GM10248 (cell line): ENCODE measurements around the gene RAB5IF.
"Not testable (repeated sequence)": the region's sequence is repeated elsewhere in the genome, so short reads cannot be mapped to it uniquely, and the experiment has no call there.

Experiments used
- CTCF ChIA-PET: fragments of 300-600 bp; sonication (Branson Sonifier 250); formaldehyde crosslinking; extraction: SDS; loops from one replicate; lab custom pipeline; 2021; ENCODE audit warnings: antibody characterized with exemption; lab: Yijun Ruan, JAX
- POLR2A ChIA-PET: fragments of 350-650 bp; sonication (Branson Sonifier 250); formaldehyde crosslinking; extraction: SDS; loops from one replicate; lab custom pipeline; 2020; ENCODE audit warnings: antibody characterized with exemption; lab: Yijun Ruan, JAX
- DNase-seq: peaks from one replicate; pipeline ENCODE4 v3.0.0; 2012; ENCODE audit errors: extremely low spot score
- CTCF ChIP-seq: IDR thresholded peaks from 2 replicates; pipeline ENCODE4 v1.5.1; 2012; ENCODE audit warnings: mild to moderate bottlenecking, low read depth; ENCODE audit errors: extremely low read depth, missing control alignments, control extremely low read depth

RAB5IF gene

DNA sequence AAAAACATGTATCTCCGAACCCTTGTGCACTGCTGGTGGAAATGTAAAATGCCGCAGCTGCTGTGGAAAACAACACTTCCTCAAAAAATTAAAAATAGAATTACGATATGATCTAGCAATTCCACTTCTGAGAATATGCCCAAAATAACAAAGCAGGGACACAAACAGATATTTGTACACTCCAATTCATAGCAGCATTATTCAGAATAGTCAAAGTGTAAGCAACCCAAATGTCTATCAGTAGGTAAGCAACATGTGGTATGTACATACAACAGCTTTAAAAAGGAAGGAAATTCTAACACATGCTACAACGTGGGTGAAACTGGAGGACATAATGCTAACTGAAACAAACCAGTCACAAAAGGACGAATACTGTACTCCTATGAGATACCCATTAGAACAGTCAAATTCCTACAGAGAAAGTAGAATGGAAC, 5.7 kb upstream of the RAB5IF start:
- no peak for TF ChIP-seq CTCF
- ChIA-PET POLR2A (interaction anchor here (0.6 kb wide), 1 partner anchor 14 kb away, joined by 5 read pairs; no protein-coding TSS in a partner anchor), CTCF (interaction anchor here (1.2 to 1.9 kb wide), 2 partner anchors 10 to 78 kb away, joined by 3 to 7 read pairs; no protein-coding TSS in a partner anchor)
- DNase-seq, result no peak

GRCh38 chr20:36601540-36601939, 4.0 kb upstream of the RAB5IF start:
- ChIA-PET POLR2A (no interaction called here), CTCF (no interaction called here)
- no peak for TF ChIP-seq CTCF
- DNase-seq, result no peak

DNA sequence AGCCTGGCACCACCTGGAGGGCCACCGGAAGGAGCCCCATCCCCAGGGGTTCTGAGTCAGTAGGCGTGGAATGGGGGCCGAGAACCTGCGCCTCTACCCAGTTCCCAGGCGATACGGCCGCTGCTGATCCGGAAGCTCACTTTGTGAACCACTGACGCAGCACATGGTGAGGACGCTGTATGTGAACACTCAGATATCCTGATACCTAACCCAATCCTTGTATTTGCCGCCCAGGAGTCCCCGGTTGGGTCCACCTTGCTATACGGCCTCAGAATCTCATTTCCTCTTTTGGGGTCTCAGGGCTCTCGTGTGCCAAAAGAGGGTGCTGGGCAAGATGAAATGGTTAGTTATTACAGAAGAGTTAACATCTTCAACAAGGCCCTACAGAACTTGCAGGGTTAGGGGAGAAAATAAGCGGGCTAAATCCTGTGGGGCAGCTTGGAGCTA, 604 bp upstream of the RAB5IF start:
- peak; percentile 63 for DNase-seq
- ChIA-PET POLR2A (interaction anchor here (0.6 to 2.8 kb wide), 9 partner anchors 10 to 141 kb away, joined by 3 to 24 read pairs (median 4); no protein-coding TSS in a partner anchor), CTCF (interaction anchor here (0.6 to 4.5 kb wide), 29 partner anchors 9 to 314 kb away, joined by 3 to 62 read pairs (median 5); partner anchors contain the start of genes SLA2 and TGIF2)
- no peak for TF ChIP-seq CTCF

GRCh38 chr20:36606158-36607066, 833 bp downstream of the RAB5IF start:
- CTCF ChIA-PET, result interaction anchor here (0.8 to 4.5 kb wide), 29 partner anchors 8 to 312 kb away, joined by 3 to 62 read pairs (median 5); partner anchors contain the start of genes DSN1, SLA2 and TGIF2
- TF ChIP-seq CTCF, result no peak
- POLR2A ChIA-PET, result interaction anchor here (0.8 to 2.8 kb wide), 2 partner anchors 11 to 35 kb away, joined by 4 to 24 read pairs; no protein-coding TSS in a partner anchor
- no peak for DNase-seq

DNA sequence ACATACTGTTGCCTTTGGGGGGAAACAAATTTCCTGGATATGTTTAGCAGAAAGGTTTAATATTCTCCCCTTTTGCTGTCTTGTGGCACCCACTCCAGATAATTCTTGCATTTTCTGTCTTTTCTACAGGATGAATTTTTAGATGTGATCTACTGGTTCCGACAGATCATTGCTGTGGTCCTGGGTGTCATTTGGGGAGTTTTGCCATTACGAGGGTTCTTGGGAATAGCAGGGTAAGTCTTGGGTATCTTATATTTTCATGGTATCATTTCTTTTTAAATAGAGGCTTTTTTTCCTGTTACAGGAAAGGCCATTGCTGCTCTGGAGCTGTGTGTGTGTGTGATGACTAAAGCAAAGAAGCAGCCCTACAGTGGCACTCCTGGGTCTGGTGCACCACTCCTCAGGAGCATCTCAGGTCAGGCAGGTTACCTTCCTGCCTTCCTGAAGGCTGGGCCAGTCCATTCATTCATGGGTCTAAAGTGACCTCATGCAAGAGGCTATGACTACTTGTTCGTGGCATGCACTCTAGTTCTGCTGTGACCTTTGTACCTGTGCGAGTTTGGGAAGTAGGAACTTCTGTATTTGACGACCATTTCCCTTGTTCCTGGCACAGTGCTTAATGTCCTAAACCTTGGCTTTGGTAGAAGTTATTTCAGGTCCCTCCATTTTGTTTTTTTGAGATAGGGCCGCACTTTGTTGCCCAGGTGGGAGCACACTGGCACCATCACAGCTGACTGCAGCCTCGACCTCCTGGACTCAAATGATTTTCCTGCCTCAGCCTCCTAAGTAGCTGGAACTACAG, 2.2 kb downstream of the RAB5IF start:
- TF ChIP-seq CTCF, result no peak
- DNase-seq, result no peak
- POLR2A ChIA-PET, result interaction anchor here (0.7 kb wide), 1 partner anchor 102 kb away, joined by 6 read pairs; no protein-coding TSS in a partner anchor
- CTCF ChIA-PET, result interaction anchor here (2.2 to 5.5 kb wide), 2 partner anchors 147 to 167 kb away, joined by 6 to 29 read pairs; partner anchors contain the start of gene DSN1

DNA sequence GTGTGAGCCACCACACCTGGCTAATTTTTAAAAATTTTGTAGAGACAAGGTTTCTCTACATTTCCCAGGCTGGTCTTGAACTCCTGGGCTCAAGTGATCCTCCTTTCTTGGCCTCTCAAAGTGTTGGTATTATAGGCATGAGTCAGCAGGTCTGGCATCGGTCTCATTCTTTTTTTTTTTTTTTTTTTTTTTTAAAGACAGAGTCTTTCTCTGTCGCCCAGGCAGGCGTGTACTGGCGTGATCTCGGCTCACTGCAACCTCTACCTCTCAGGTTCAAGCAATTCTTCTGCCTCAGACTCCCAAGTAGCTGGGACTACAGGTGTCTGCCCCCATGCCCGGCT, 2.8 kb downstream of the RAB5IF start:
- CTCF ChIA-PET, result interaction anchor here (1.6 to 5.5 kb wide), 2 partner anchors 147 to 200 kb away, joined by 3 to 29 read pairs; no protein-coding TSS in a partner anchor
- POLR2A ChIA-PET, DNase-seq: not testable (repeated sequence)
